CD4-positive, CD25-positive, alpha-beta regulatory T cell (primary cell): ENCODE data around the gene PDE6C. TPM values are rescaled to one million over a fixed set of nuclear protein-coding genes. Genes with fewer than 3 reads are reported as not detected.

ENCODE experiments used
- ATAC-seq, 2 donors: fragments of 150-1000 bp; cut with Tn5 transposase; one replicate each; pipeline ENCODE4 v1.10.0; 2021; ENCODE audit warnings: low read depth in 2 of 2, moderate number of reproducible peaks in 2 of 2, moderate library complexity in 1 of 2
- DNase-seq, 3 donors: peaks; one replicate each; pipeline versions ENCODE4 v3.0.0 to v3.0.0-alpha.2; 2012 to 2022; ENCODE audit warnings: mixed read lengths in 1 of 3
- H3K27ac ChIP-seq: one replicate; pipeline ENCODE4 v1.7.0; 2013; ENCODE audit warnings: mild to moderate bottlenecking, low read length; ENCODE audit not compliant: insufficient read depth, poor library complexity, severe bottlenecking
- H3K27me3 ChIP-seq: one replicate; pipeline ENCODE4 v1.7.0; 2013; ENCODE audit warnings: low read length; ENCODE audit not compliant: control insufficient read depth, insufficient read depth
- H3K36me3 ChIP-seq: one replicate; pipeline ENCODE4 v1.7.0; 2013; ENCODE audit warnings: mild to moderate bottlenecking, low read length, moderate library complexity; ENCODE audit not compliant: control insufficient read depth, insufficient read depth
- H3K4me1 ChIP-seq: 2 replicates; pipeline ENCODE4 v1.7.0; 2013; ENCODE audit warnings: mild to moderate bottlenecking, low read length; ENCODE audit not compliant: insufficient read depth, control insufficient read depth, poor library complexity, severe bottlenecking
- H3K4me3 ChIP-seq: one replicate; pipeline ENCODE4 v1.7.0; 2013; ENCODE audit warnings: low read depth, mild to moderate bottlenecking, low read length, moderate library complexity
- H3K9me3 ChIP-seq, 2 experiments: 1 replicate in 1 of 2; 2 replicates in 1 of 2; pipeline ENCODE4 v1.7.0; 2013; ENCODE audit warnings: low read length in 2 of 2, mild to moderate bottlenecking in 1 of 2, moderate library complexity in 1 of 2; ENCODE audit not compliant: control insufficient read depth in 2 of 2
- H3K27ac Mint-ChIP-seq, 3 donors: one replicate each; pipeline ENCODE4 v1.8.0; 2020 to 2022; ENCODE audit warnings: mild to moderate bottlenecking in 3 of 3, mixed read lengths in 3 of 3, moderate library complexity in 2 of 3
- H3K27me3 Mint-ChIP-seq: one replicate; pipeline ENCODE4 v1.8.0; 2022; ENCODE audit warnings: mild to moderate bottlenecking, mixed read lengths
- H3K36me3 Mint-ChIP-seq: one replicate; pipeline ENCODE4 v1.8.0; 2020; ENCODE audit warnings: mixed read lengths
- H3K4me1 Mint-ChIP-seq, 4 donors: one replicate each; pipeline ENCODE4 v1.8.0; 2020 to 2022; ENCODE audit warnings: mixed read lengths in 4 of 4, mild to moderate bottlenecking in 1 of 4
- H3K4me3 Mint-ChIP-seq, 4 donors: one replicate each; pipeline ENCODE4 v1.8.0; 2020 to 2022; ENCODE audit warnings: mild to moderate bottlenecking in 4 of 4, mixed read lengths in 4 of 4, moderate library complexity in 3 of 4
- H3K9me3 Mint-ChIP-seq, 7 donors: one replicate each; pipeline ENCODE4 v1.8.0; 2020 to 2022; ENCODE audit warnings: mixed read lengths in 7 of 7, mild to moderate bottlenecking in 3 of 7, moderate library complexity in 2 of 7
- polyA plus RNA-seq, 4 donors: library from polyadenylated mRNA; unstranded; fragments of 300-500 nt; fragmentation: Illumina TruSeq; gene quantifications; one replicate each; pipeline ENCODE4 v1.2.3, GENCODE V29; 2021
- total RNA-seq: library from RNA; stranded (reverse); gene quantifications from one replicate; pipeline ENCODE4 v1.2.3, GENCODE V29; 2022

Gene PDE6C
- total and polyA plus RNA-seq, 5 donors from 2014 or later = not detected

DNA sequence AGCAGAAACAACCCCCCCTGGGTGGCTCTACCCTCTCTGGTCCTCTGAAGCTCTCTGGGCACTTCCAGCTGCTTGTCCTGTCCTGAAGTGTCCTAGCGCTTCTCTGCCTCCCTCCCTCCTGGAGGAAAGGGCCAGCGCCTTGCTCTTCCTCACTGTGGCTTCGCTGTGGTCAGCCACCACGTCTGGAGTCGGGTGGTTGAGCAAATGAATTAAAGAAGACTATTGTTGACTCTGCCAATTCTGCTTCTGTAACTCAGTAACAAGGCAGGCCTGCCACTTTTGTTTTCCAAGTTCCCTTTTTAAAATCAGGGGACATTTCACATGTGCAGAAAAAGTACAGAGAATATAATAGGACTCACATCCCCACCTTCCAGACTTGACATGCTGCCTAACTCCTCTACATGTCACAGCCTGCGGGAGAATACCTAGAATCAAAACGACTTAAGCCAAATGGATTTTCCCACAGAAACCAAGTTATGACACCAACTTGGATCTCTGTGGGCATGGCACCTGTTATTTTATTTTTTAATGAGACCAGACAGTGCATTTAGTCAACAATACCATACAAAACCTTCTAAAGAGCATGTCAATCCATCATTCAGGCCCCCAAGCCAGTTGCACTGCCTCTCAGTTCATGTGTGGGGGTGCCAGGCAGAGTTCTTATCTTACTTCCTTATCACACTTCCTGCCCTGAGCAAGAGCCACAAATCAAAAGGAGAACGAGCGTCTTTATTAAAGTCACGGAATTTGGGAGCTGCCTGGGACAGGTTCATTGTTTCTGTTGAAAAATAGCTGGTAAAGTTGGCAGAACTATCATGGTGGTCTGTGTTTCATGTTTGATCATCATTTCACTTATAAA, 39.1 kb upstream of the PDE6C start:
- Histone ChIP-seq H3K4me1 (no peaks in the 10 kb centered on the region), H3K4me3 (no peak overlapping the region), H3K36me3 (no peaks in the 10 kb centered on the region), H3K27me3 (peaks cover 7% of the 10 kb centered on the region), H3K9me3 (no peaks in the 10 kb centered on the region), H3K27ac (no peak overlapping the region)
- Mint-ChIP-seq H3K36me3 (peaks cover 3% of the 10 kb centered on the region), H3K4me3 (no peak overlapping the region), H3K9me3 (no peaks in the 10 kb centered on the region), H3K27me3 (peaks cover 51% of the 10 kb centered on the region), H3K4me1 (peaks cover 0 to 6% (median 5%) of the 10 kb centered on the region in 4 donors), H3K27ac (no peak overlapping the region)
- ATAC-seq = no peak
- DNase-seq = no peak

DNA sequence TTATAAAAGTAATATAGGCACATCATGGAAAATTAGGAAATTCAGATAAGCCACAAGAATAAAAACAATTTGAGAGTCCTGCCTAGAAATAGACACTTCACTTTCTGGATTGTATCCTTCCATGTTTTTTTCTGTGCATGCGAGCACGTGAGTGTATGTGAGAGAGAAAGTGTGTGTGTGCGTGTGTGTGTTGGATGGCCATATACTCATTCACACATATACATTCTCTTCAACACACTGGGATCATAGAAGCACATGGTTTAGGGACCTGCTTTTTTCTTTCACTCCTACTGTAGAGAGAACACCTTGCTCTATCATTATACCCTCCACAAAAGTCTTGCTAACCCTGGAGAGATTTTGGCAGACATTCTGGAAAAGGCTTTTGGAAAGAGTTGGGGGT, 38.4 kb upstream of the PDE6C start:
- peaks cover 7% of the 10 kb centered on the region for H3K27me3 ChIP-seq
- H3K4me1 ChIP-seq = no peaks in the 10 kb centered on the region
- H3K36me3 ChIP-seq = no peaks in the 10 kb centered on the region
- Mint-ChIP-seq H3K36me3 (peaks cover 3% of the 10 kb centered on the region), H3K4me1 (peaks cover 0 to 6% (median 5%) of the 10 kb centered on the region in 4 donors), H3K9me3 (peaks cover 0 to under 1% (median 0%) of the 10 kb centered on the region in 7 donors), H3K27me3 (peaks cover 44% of the 10 kb centered on the region), H3K4me3 (no peak overlapping the region), H3K27ac (no peak overlapping the region)
- DNase-seq = no peak
- H3K4me3 ChIP-seq = no peak overlapping the region
- no peak for ATAC-seq
- H3K9me3 ChIP-seq = no peaks in the 10 kb centered on the region
- no peak overlapping the region for H3K27ac ChIP-seq

DNA sequence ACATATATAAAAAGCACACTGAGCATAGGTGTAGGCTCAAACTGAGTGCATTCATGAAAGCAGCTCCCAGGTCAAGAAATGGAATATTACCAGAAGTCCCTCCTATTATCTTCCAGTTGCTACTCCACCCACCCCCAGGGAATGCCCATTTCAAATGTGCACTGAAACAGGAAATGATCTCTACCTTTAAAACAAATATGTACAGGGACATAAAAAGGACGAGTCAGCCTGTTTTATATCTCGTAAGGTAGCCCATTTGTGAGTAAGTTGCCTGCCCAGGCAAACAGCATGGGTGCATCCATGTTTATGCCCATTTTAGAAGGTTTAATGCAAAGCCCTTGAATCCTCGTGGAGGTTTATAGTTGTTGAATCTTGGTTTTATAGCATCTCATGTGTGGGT, 35.4 kb upstream of the PDE6C start:
- Histone ChIP-seq H3K27me3 (peaks cover 7% of the 10 kb centered on the region), H3K4me1 (no peaks in the 10 kb centered on the region), H3K36me3 (no peaks in the 10 kb centered on the region), H3K9me3 (peaks cover 2 to 7% of the 10 kb centered on the region in 2 experiments), H3K4me3 (no peak overlapping the region), H3K27ac (no peak overlapping the region)
- Mint-ChIP-seq H3K9me3 (peaks cover 0 to 10% (median 1%) of the 10 kb centered on the region in 7 donors), H3K4me1 (peaks cover 0 to 6% (median 5%) of the 10 kb centered on the region in 4 donors), H3K36me3 (no peaks in the 10 kb centered on the region), H3K4me3 (no peak overlapping the region), H3K27me3 (peaks cover 35% of the 10 kb centered on the region), H3K27ac (no peak overlapping the region)
- DNase-seq = no peak
- ATAC-seq = no peak

DNA sequence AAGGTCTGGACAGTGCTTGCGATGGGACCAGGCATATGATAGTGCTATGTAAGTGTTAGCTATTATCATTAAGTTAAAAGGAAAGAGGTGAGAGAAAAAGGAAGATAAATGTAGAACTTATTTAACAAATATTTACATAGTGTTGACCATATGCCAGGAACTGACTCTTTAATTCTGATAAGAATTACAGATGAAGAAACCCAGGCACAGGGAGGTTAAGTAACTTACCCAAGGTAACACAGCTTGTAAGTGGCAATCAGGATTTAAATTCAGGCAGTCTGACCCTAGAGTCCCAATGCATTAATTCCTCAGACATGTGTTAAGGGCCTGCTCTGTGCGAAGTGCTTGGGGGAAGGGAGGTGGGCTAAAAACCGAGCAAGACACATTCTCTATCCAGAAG, 34.8 kb upstream of the PDE6C start:
- peaks cover 3% of the 10 kb centered on the region for H3K27me3 ChIP-seq
- H3K9me3 ChIP-seq = peaks cover 2 to 7% of the 10 kb centered on the region in 2 experiments
- H3K4me1 ChIP-seq = no peaks in the 10 kb centered on the region
- no peak overlapping the region for H3K27ac ChIP-seq
- no peak overlapping the region for H3K27ac Mint-ChIP-seq
- no peaks in the 10 kb centered on the region for H3K36me3 ChIP-seq
- no peak for ATAC-seq
- peaks cover 31% of the 10 kb centered on the region for H3K27me3 Mint-ChIP-seq
- no peaks in the 10 kb centered on the region for H3K36me3 Mint-ChIP-seq
- H3K4me3 Mint-ChIP-seq = no peak overlapping the region
- H3K9me3 Mint-ChIP-seq = peaks cover 0 to 10% (median 3%) of the 10 kb centered on the region in 7 donors
- H3K4me1 Mint-ChIP-seq = peaks cover 0 to 6% (median 5%) of the 10 kb centered on the region in 4 donors
- H3K4me3 ChIP-seq = no peak overlapping the region
- DNase-seq = no peak

DNA sequence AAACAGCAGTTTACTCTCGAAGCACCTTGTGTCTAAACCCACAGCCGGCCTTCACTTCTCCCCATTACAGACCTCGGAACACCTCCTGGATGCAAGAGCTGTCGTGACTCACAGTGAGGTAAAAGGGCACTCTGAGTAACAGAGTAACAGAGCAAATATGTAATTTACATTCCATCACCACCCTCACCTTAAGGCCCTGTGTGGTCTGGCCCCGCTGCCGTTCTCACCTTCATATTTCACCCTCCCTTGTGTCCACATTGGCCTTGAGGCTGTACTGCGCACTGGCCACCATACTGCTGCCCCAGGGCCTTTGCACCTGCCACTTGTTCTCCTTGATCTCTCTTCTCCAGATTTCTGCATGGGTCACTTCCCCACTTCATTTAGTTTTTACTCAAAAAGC, 33.2 kb upstream of the PDE6C start:
- Mint-ChIP-seq H3K27me3 (peaks cover 17% of the 10 kb centered on the region), H3K4me3 (no peak overlapping the region), H3K9me3 (peaks cover 0 to 10% (median 3%) of the 10 kb centered on the region in 7 donors), H3K36me3 (no peaks in the 10 kb centered on the region), H3K27ac (no peak overlapping the region), H3K4me1 (no peaks in the 10 kb centered on the region)
- peaks cover 2 to 7% of the 10 kb centered on the region in 2 experiments for H3K9me3 ChIP-seq
- no peak overlapping the region for H3K27ac ChIP-seq
- DNase-seq = no peak
- H3K4me1 ChIP-seq = no peaks in the 10 kb centered on the region
- no peak for ATAC-seq
- H3K4me3 ChIP-seq = no peak overlapping the region
- H3K36me3 ChIP-seq = no peaks in the 10 kb centered on the region
- no peaks in the 10 kb centered on the region for H3K27me3 ChIP-seq

DNA sequence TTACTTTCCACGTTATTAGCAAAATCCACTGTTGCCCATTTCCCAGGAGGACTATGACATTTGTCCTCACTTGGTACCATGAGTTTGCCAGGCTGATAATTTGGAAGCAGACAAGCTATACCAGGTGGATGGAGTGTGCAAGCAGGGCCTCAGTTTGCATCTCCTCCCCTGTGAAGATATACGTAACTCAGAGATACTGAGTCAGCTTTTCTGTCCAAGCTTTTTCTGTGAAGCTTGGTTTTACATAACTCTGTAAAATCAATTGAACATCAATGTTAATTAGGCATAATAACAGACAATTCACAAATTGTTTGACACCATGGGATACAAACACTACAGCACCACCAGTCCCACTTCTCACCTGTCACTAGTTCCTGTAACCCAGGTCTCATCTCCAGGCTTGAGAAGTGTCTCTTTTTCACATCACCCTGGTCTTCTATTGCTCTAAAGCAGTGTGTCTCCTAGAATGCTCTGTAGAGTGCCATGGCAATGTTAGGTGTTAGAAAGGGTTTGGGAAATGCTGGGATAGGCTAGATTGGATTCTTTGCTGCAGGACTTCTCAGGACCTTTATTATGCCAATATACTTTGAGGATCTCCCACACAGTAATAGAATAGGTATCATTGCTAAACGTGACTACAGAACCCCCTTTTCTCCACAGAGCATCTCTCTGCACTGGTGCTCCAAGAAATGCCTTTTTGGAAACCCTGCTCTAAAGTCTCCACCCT, 32.2 kb upstream of the PDE6C start:
- no peak overlapping the region for H3K27ac Mint-ChIP-seq
- no peaks in the 10 kb centered on the region for H3K4me1 Mint-ChIP-seq
- no peak for DNase-seq
- no peaks in the 10 kb centered on the region for H3K27me3 ChIP-seq
- H3K36me3 Mint-ChIP-seq = no peaks in the 10 kb centered on the region
- H3K4me1 ChIP-seq = no peaks in the 10 kb centered on the region
- ATAC-seq = no peak
- H3K27ac ChIP-seq = no peak overlapping the region
- H3K4me3 Mint-ChIP-seq = no peak overlapping the region
- no peaks in the 10 kb centered on the region for H3K36me3 ChIP-seq
- peaks cover 2 to 7% of the 10 kb centered on the region in 2 experiments for H3K9me3 ChIP-seq
- peaks cover 8% of the 10 kb centered on the region for H3K27me3 Mint-ChIP-seq
- H3K4me3 ChIP-seq = no peak overlapping the region
- peaks cover 0 to 10% (median 3%) of the 10 kb centered on the region in 7 donors for H3K9me3 Mint-ChIP-seq

DNA sequence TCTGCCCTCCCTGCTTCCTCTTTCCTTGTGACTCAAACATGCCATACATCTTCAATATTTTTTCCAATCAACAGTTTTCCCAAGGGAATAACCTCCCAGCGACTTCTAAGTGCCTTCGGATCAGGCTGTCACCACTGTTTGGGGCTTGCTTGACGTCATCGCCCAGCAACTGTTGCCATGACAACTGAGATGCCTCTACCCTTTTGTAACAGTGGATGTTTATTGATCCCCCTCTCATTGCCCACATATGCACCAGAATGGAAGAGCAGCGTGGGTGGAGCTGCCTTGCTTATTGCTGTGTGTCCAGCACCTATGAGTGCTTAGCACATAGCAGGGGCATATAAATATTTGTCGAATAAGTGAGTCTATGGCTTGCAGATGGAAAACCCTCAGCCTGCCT, 31.5 kb upstream of the PDE6C start:
- no peaks in the 10 kb centered on the region for H3K4me1 ChIP-seq
- no peak overlapping the region for H3K27ac ChIP-seq
- H3K9me3 ChIP-seq = peaks cover 2 to 7% of the 10 kb centered on the region in 2 experiments
- ATAC-seq = no peak
- Mint-ChIP-seq H3K4me3 (no peak overlapping the region), H3K36me3 (no peaks in the 10 kb centered on the region), H3K27ac (no peak overlapping the region), H3K27me3 (peaks cover 4% of the 10 kb centered on the region), H3K9me3 (peaks cover 0 to 10% (median 3%) of the 10 kb centered on the region in 7 donors), H3K4me1 (no peaks in the 10 kb centered on the region)
- H3K4me3 ChIP-seq = no peak overlapping the region
- DNase-seq = no peak
- H3K36me3 ChIP-seq = no peaks in the 10 kb centered on the region
- H3K27me3 ChIP-seq = no peaks in the 10 kb centered on the region
